GM18519 (cell line): ENCODE results near the gene DUSP19.
A peak's percentile ranks its signal among the peaks of the same experiment; 100 is the strongest.

Source experiments
- ATAC-seq: cut with Tn5 transposase; IDR thresholded peaks from one replicate; pipeline ENCODE4 v1.9.1; 2021; ENCODE audit warnings: mild to moderate bottlenecking, moderate library complexity; ENCODE audit not compliant: unreplicated experiment, low FRiP score

The DUSP19 gene

GRCh38 chr2:183124222-183124956 is 45.8 kb downstream of the DUSP19 start, which contains the start of gene NUP35:
Gene NUP35 (plus strand): TSS chr2:183124443. CDS start chr2:183124458, 15 bp downstream.
- peak; percentile 80 for ATAC-seq

- no peak for ATAC-seq
Observed at GRCh38 chr2:183124957-183125255, 46.4 kb downstream of the DUSP19 start.

- no peak for ATAC-seq
Observed at GRCh38 chr2:183125659-183126341, 47.3 kb downstream of the DUSP19 start.

GRCh38 chr2:183126635-183127034 is 48.1 kb downstream of the DUSP19 start:
- ATAC-seq, result no peak

- no peak for ATAC-seq
Observed at GRCh38 chr2:183134016-183134415, 55.5 kb downstream of the DUSP19 start.

GRCh38 chr2:183148955-183149354 is 70.4 kb downstream of the DUSP19 start:
- no peak for ATAC-seq

- ATAC-seq, result no peak
Observed at GRCh38 chr2:183149489-183149888, 70.9 kb downstream of the DUSP19 start.
